Measurements from ENCODE around the gene NPLOC4.

DNA sequence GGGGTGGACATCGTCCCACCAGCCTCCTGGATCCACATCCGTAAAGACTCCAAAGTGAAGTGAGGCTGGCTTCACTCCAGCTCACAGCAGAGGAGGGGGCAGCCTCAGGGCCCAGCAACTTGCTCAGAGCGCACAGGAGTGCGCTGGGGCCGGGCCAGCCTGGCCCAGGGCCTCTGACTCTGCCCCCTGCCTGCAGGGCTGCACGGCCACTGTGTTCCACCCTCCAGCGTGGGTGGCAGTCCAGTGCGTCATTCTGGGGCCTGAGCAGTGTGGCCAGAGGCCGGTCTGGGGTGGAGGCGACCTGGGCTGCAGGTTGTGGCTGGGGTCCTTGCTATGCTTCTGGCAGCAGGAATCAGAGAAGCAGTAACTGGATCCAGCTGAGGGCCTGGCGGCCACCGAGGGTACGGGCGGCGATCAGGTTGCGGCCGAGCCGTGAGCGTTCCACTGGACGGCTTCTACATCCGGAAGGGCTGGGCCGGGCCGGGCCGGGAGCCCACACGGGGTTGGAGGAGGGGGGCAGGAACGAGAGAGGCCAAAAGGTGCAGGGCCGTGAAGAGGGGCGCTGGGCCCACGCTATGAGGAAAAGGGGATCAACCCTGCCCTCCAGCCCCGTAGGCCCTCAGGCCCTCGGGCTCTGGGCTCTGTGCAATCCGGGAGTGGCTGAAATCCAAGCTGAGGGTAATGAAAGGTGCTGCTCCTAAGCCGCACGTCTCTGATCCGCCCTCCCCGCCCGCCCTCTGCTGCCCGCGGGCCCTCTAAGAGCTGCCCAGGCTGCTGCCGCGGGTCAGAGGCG is 109.1 kb downstream of the NPLOC4 start, which contains the start of gene FSCN2:
- TF ChIP-seq, protein P1, sequence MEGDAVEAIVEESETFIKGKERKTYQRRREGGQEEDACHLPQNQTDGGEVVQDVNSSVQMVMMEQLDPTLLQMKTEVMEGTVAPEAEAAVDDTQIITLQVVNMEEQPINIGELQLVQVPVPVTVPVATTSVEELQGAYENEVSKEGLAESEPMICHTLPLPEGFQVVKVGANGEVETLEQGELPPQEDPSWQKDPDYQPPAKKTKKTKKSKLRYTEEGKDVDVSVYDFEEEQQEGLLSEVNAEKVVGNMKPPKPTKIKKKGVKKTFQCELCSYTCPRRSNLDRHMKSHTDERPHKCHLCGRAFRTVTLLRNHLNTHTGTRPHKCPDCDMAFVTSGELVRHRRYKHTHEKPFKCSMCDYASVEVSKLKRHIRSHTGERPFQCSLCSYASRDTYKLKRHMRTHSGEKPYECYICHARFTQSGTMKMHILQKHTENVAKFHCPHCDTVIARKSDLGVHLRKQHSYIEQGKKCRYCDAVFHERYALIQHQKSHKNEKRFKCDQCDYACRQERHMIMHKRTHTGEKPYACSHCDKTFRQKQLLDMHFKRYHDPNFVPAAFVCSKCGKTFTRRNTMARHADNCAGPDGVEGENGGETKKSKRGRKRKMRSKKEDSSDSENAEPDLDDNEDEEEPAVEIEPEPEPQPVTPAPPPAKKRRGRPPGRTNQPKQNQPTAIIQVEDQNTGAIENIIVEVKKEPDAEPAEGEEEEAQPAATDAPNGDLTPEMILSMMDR (conservative IDR thresholded peaks at IDR 0.05; ENCODE audit: low read length) = no peak
- TF ChIP-seq EZH2phosphoT487 (IDR thresholded peaks at IDR 0.05; ENCODE audit: borderline replicate concordance) = no peak

All from Loucy (cell line).